KOPT-K1 (cell line): ENCODE results near the gene LTA4H.

Source experiments
- H3K27ac ChIP-seq: fragments of 200-600 bp; sonication (generic); 2 replicates; pipeline ENCODE4 v1.5.1; 2016; ENCODE audit warnings: antibody characterized with exemption, mild to moderate bottlenecking, low read depth, low read length; ENCODE audit not compliant: poor library complexity, severe bottlenecking
- H3K36me3 ChIP-seq: fragments of 200-600 bp; sonication (generic); 2 replicates; pipeline ENCODE4 v1.5.1; 2017; ENCODE audit warnings: antibody characterized with exemption, mild to moderate bottlenecking, low read length, moderate library complexity; ENCODE audit not compliant: insufficient read depth
- H3K9me3 ChIP-seq: fragments of 200-600 bp; sonication (generic); 2 replicates; pipeline ENCODE4 v1.5.1; 2017; ENCODE audit warnings: antibody characterized with exemption, low read length, mild to moderate bottlenecking; ENCODE audit not compliant: insufficient read depth, poor library complexity, severe bottlenecking

Gene LTA4H

GRCh38 chr12:95994476-95994875 is 40.9 kb downstream of the LTA4H start:
- no peaks in the 10 kb centered on the region for H3K36me3 ChIP-seq
- no peaks in the 10 kb centered on the region for H3K9me3 ChIP-seq
- H3K27ac ChIP-seq: no peak overlapping the region

- H3K36me3 ChIP-seq: no peaks in the 10 kb centered on the region
- no peaks in the 10 kb centered on the region for H3K9me3 ChIP-seq
- H3K27ac ChIP-seq: no peak overlapping the region
These were observed 41.5 kb downstream of the LTA4H start for GRCh38 chr12:95993907-95994306.

DNA sequence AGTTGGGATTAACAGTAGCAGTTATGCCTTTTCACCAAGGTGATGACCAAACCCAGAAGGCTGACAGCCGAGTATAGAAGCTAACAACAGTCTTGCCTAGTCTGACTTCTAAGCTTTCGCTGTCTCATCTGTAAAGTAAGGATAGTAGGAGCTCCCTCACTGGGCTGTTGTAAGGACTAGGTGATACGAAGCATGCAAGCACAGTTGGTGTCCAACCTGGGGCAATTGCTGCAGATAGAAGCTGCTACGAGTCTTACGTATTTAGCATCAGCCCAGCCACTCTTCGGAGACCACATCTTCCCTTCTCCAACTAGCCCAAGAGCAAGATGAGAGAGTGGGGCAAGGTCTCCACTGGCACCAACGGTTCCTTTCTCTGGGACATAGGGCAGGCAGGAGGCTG is 45.3 kb downstream of the LTA4H start:
- no peaks in the 10 kb centered on the region for H3K9me3 ChIP-seq
- no peaks in the 10 kb centered on the region for H3K36me3 ChIP-seq
- no peak overlapping the region for H3K27ac ChIP-seq

- H3K27ac ChIP-seq: no peak overlapping the region
- H3K9me3 ChIP-seq: no peaks in the 10 kb centered on the region
- H3K36me3 ChIP-seq: no peaks in the 10 kb centered on the region
These were observed 45.8 kb downstream of the LTA4H start for GRCh38 chr12:95989504-95990123.

- Histone ChIP-seq H3K9me3 (no peaks in the 10 kb centered on the region), H3K36me3 (no peaks in the 10 kb centered on the region), H3K27ac (no peak overlapping the region)
These were observed 46.7 kb downstream of the LTA4H start for GRCh38 chr12:95988506-95989275.

- no peaks in the 10 kb centered on the region for H3K36me3 ChIP-seq
- no peaks in the 10 kb centered on the region for H3K9me3 ChIP-seq
- no peak overlapping the region for H3K27ac ChIP-seq
These were observed 48.5 kb downstream of the LTA4H start for GRCh38 chr12:95986635-95987570.

GRCh38 chr12:95984682-95985081 is 50.7 kb downstream of the LTA4H start:
- Histone ChIP-seq H3K9me3 (no peaks in the 10 kb centered on the region), H3K36me3 (no peaks in the 10 kb centered on the region), H3K27ac (no peak overlapping the region)

DNA sequence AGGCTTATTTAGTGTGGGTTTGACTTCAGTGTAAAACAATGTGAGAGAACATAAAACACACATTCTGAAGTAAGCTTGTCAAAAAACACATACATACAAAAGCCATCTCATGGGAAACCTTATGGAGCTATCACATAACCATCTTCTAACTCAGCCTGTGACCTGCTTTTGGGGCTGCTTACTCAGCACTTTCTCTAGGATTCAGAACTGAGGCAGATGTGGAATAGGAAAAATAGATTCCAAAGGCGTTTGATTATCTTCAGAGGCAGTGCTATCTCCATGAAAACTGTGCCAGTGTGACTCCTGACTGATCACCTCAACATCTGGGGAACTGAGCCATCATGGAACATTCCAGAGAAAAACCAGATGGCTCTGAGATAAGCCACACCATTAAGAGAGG is 52.8 kb downstream of the LTA4H start:
- Histone ChIP-seq H3K27ac (no peak overlapping the region), H3K9me3 (no peaks in the 10 kb centered on the region), H3K36me3 (no peaks in the 10 kb centered on the region)

DNA sequence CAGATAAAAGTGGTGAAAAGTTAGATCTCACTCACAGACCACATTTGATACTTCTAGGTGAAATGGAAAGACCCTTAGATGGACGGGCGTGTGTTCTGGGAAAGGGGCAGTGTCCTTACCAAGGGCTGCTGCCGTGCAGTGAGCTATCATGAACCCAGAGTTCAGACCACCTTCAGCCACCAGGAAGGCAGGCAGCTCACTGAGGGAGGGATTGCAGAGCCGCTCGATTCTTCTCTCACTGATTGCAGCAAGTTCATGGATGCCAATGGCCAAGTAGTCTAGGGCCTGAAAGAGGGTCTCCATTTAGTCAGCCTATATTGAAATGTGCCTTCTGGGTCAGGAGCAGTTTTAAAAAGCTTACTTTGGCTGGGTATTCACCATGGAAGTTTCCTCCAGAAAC is 55.0 kb downstream of the LTA4H start:
- H3K27ac ChIP-seq: no peak overlapping the region
- no peaks in the 10 kb centered on the region for H3K36me3 ChIP-seq
- no peaks in the 10 kb centered on the region for H3K9me3 ChIP-seq

- no peak overlapping the region for H3K27ac ChIP-seq
- no peaks in the 10 kb centered on the region for H3K9me3 ChIP-seq
- no peaks in the 10 kb centered on the region for H3K36me3 ChIP-seq
These were observed 56.6 kb downstream of the LTA4H start for GRCh38 chr12:95978774-95979173.

- H3K27ac ChIP-seq: no peak overlapping the region
- no peaks in the 10 kb centered on the region for H3K9me3 ChIP-seq
- no peaks in the 10 kb centered on the region for H3K36me3 ChIP-seq
These were observed 57.0 kb downstream of the LTA4H start for GRCh38 chr12:95978351-95978750.

GRCh38 chr12:95977764-95978305 is 57.6 kb downstream of the LTA4H start:
- Histone ChIP-seq H3K9me3 (no peaks in the 10 kb centered on the region), H3K36me3 (no peaks in the 10 kb centered on the region), H3K27ac (no peak overlapping the region)

DNA sequence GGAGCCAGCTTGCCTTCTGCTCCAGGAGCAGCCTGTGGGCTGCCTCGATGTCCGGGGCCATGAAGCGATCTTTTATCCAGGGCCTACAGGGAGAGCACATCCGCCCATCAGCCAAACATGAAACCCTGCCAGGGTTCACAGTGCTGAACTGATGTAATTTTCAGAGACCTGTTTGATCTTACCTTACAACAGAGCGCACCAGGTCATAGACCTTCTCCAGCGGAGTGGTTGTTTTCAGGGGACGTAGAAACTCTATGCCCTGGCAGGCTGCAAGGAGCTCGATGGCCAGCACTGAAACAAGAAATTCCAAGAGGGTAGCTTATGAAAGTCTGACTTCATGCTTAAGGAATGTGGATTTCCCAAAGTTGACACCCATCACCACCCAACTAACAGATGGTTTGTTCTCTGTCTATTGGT is 59.0 kb downstream of the LTA4H start:
- Histone ChIP-seq H3K27ac (no peak overlapping the region), H3K9me3 (no peaks in the 10 kb centered on the region), H3K36me3 (no peaks in the 10 kb centered on the region)

GRCh38 chr12:95975491-95975890 is 59.9 kb downstream of the LTA4H start:
- Histone ChIP-seq H3K27ac (no peak overlapping the region), H3K36me3 (no peaks in the 10 kb centered on the region), H3K9me3 (no peaks in the 10 kb centered on the region)

GRCh38 chr12:95974358-95974757 is 61.0 kb downstream of the LTA4H start:
- H3K36me3 ChIP-seq: no peaks in the 10 kb centered on the region
- H3K9me3 ChIP-seq: no peaks in the 10 kb centered on the region
- H3K27ac ChIP-seq: no peak overlapping the region
